Right renal pelvis (tissue), 4 donors: ENCODE measurements around the gene FLT3. TPM values are rescaled to one million over a fixed set of nuclear protein-coding genes. Genes with fewer than 3 reads are reported as not detected.
"Not testable (repeated sequence)": the region's sequence is repeated elsewhere in the genome, so short reads cannot be mapped to it uniquely, and the experiment has no call there.

ENCODE experiments used
- DNase-seq, 4 donors: peaks; one replicate each; pipeline ENCODE4 v3.0.0-alpha.2; 2013; ENCODE audit warnings: low read depth in 4 of 4, low spot score in 3 of 4, missing footprints in 1 of 4
- polyA plus RNA-seq, 4 donors: library from polyadenylated mRNA; unstranded; fragments of 120-200 nt; gene quantifications; one replicate each; pipeline ENCODE4 v1.2.1, GENCODE V29; 2013; ENCODE audit not compliant: insufficient read length in 4 of 4

Gene FLT3
- polyA plus RNA-seq, 4 donors, result 0.19 to 0.41 (median 0.33) TPM

GRCh38 chr13:28101886-28102285 is 1.5 kb upstream of the FLT3 start:
- DNase-seq, result not testable (repeated sequence)

GRCh38 chr13:28099396-28100149 is 803 bp downstream of the FLT3 start:
- DNase-seq, result no peak

- no peak for DNase-seq
These were observed 2.9 kb downstream of the FLT3 start for GRCh38 chr13:28097503-28097902.

- DNase-seq, result no peak
These were observed 6.1 kb downstream of the FLT3 start for GRCh38 chr13:28094306-28094705.

- DNase-seq, result no peak
These were observed 6.5 kb downstream of the FLT3 start for GRCh38 chr13:28093881-28094280.

GRCh38 chr13:28092431-28092830 is 7.9 kb downstream of the FLT3 start:
- DNase-seq, result no peak

- no peak for DNase-seq
These were observed 11.3 kb downstream of the FLT3 start for GRCh38 chr13:28089065-28089464.

GRCh38 chr13:28077820-28078219 is 22.6 kb downstream of the FLT3 start:
- not testable (repeated sequence) for DNase-seq

- no peak for DNase-seq
These were observed 23.1 kb downstream of the FLT3 start for GRCh38 chr13:28077231-28077630.

- no peak for DNase-seq
These were observed 29.0 kb downstream of the FLT3 start for GRCh38 chr13:28071424-28071823.

GRCh38 chr13:28067491-28067890 is 32.9 kb downstream of the FLT3 start:
- no peak for DNase-seq

GRCh38 chr13:28058866-28059613 is 41.3 kb downstream of the FLT3 start:
- no peak for DNase-seq

GRCh38 chr13:28056970-28057712 is 43.2 kb downstream of the FLT3 start:
- no peak for DNase-seq

GRCh38 chr13:28056426-28056825 is 44.0 kb downstream of the FLT3 start:
- no peak for DNase-seq

- DNase-seq, result no peak
These were observed 45.0 kb downstream of the FLT3 start for GRCh38 chr13:28055357-28055756.

- DNase-seq, result no peak
These were observed 47.4 kb downstream of the FLT3 start for GRCh38 chr13:28052945-28053344.

GRCh38 chr13:28049880-28050875 is 50.2 kb downstream of the FLT3 start:
- no peak for DNase-seq

GRCh38 chr13:28049215-28049614 is 51.2 kb downstream of the FLT3 start:
- no peak for DNase-seq

GRCh38 chr13:28048768-28049167 is 51.6 kb downstream of the FLT3 start:
- DNase-seq, result no peak

- no peak for DNase-seq
These were observed 52.5 kb downstream of the FLT3 start for GRCh38 chr13:28047757-28048388.
